Mesenteric fat pad (tissue), 1 donor: ENCODE results near the gene KIR3DL1. TPM values are rescaled to one million over a fixed set of nuclear protein-coding genes. Genes with fewer than 3 reads are reported as not detected.
"Not testable (repeated sequence)": the region's sequence is repeated elsewhere in the genome, so short reads cannot be mapped to it uniquely, and the experiment has no call there.

ENCODE experiments used
- DNase-seq: peaks from one replicate; pipeline ENCODE4 v3.0.0-alpha.2; 2020; ENCODE audit warnings: low spot score
- long read RNA-seq: library from polyadenylated mRNA; unstranded; transcript quantifications from one replicate; pipeline ENCODE4 v2.0.0, GENCODE V29; 2020
- total RNA-seq: library from RNA; stranded (reverse); fragmentation: NEBNext Ultra II Directional; extraction: Animal tissue kit (Norgen Biotek cat#: 25700); gene quantifications from one replicate; pipeline ENCODE4 v1.2.1, GENCODE V29; 2021
- donor health status: DM: yes; HTN: yes; CAD: no.

The KIR3DL1 gene
- not detected for total RNA-seq
- long read RNA-seq = 0 reads

DNA sequence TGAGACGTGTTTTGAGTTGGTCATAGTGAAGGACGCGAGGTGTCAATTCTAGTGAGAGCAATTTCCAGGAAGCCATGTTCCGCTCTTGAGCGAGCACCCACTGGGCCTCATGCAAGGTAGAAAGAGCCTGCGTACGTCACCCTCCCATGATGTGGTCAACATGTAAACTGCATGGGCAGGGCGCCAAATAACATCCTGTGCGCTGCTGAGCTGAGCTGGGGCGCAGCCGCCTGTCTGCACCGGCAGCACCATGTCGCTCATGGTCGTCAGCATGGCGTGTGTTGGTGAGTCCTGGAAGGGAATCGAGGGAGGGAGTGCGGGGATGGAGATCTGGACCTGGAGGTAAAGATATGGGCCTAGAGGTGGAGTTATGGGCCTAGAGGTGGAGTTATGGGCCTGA, at the start of gene KIR3DL1:
Gene KIR3DL1 (plus strand): TSS at position 218 of the 400 bp plus-strand sequence.
- DNase-seq = not testable (repeated sequence)

DNA sequence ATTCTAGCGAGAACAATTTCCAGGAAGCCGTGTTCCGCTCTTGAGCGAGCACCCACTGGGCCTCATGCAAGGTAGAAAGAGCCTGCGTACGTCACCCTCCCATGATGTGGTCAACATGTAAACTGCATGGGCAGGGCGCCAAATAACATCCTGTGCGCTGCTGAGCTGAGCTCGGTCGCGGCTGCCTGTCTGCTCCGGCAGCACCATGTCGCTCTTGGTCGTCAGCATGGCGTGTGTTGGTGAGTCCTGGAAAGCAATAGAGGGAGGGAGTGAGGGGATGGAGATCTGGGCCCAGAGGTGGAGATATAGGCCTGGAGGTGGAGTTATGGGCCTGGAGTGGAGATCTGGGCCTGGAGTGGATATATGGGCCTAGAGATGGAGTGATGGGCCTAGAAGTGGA, 46.6 kb upstream of the KIR3DL1 start, which contains the start of gene KIR2DL1:
Gene KIR2DL1 (plus strand): TSS at position 148 of the 400 bp plus-strand sequence. CDS start 58 bp downstream, at position 206.
- peak; percentile 45 for DNase-seq

DNA sequence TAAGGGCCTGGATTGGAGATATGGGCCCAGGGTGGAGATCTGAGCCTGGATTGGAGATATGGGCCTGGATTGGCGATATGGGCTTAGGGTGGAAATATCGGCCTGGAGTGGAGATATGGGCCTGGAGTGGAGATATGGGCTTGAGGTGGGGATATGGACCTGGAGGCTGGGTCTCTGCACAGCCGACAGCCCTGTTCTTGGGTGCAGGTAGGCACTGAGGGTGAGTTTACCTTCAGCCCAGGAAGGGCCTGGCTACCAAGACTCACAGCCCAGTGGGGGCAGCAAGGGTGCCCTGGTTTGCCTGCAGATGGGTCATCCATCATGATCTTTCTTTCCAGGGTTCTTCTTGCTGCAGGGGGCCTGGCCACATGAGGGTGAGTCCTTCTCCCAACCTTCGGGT, 45.8 kb upstream of the KIR3DL1 start:
- DNase-seq = peak; percentile 26

DNA sequence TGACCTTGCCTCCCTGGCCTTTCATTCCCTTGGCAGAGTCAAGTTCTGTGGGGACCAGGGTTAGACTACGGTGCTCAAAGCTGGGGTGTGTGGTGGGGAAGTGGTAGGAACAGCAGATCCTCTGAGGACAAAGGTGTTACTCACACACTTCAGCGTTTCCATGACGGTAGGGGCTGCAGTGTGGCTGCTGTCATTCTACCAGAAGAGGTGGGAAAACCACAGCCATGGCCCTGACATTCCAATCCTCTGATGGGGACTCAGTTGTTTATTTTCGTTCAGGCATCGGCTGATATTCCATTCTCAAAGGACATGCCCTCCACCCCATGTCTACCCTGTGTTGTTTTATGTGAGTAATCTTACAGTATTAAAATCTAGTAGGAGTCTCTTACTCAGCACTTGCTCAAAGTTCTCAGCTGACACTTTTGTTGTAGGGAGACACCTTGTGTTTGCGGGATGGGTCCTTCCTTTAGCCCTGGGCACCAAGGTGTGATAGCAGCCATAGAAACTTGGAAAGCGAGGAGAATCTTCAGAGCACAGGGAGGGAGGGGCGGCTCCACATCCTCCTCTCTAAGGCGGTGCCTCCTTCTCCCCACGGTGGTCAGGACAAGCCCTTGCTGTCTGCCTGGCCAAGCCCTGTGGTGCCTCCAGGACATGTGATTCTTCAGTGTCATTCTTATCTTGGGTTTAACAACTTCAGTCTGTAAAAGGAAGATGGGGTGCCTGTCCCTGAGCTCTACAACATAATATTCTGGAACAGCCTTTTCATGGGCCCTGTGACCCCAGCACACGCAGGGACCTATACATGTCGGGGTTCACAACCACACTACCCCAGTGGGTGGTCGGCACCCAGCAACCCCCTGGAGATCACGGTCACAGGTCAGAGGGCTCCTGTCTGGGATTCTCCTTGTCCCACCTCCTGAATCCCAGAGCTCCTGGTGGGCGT, 45.0 kb upstream of the KIR3DL1 start:
- DNase-seq = peak; percentile 28

DNA sequence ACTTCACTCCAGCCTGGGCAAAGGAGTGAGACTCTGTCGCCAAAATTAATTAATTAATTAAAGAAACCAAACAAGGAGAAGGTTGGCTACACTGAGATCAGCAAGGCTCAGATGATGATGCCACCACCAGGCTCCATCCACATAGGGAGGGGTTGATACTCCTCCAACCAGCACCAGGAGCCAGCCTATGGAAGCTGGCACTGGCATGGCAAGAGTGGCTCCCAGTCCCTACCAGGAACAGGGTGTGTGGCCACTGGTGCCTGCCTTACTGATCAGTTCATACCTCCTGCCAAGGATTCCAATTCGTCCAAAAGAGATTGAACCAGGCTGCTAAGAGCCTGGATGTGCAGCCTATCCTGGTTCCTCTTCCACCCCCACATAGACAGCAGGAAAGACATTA, 43.6 kb upstream of the KIR3DL1 start:
- DNase-seq = peak; percentile 3

DNA sequence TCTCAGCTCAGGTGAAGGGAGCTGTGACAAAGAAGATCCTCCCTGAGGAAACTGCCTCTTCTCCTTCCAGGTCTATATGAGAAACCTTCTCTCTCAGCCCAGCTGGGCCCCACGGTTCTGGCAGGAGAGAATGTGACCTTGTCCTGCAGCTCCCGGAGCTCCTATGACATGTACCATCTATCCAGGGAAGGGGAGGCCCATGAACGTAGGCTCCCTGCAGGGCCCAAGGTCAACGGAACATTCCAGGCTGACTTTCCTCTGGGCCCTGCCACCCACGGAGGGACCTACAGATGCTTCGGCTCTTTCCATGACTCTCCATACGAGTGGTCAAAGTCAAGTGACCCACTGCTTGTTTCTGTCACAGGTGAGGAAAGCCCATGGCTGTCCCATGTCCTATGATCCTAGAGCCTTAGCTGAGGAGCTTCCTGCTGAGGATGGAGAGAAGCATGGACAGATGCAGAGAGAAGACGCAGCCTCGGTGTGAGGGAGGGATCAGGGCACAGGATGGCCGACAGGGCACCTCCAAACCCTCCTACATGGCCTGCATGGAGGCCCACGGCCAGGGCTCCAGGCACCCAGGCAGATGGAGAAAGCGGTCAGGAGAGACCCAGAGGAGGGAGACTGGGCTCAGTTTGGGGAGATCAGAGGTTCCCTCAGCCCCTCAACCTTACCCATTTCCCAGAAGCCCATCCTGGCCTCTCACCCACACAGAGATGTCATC, 41.0 kb upstream of the KIR3DL1 start:
- DNase-seq = peak; percentile 59

DNA sequence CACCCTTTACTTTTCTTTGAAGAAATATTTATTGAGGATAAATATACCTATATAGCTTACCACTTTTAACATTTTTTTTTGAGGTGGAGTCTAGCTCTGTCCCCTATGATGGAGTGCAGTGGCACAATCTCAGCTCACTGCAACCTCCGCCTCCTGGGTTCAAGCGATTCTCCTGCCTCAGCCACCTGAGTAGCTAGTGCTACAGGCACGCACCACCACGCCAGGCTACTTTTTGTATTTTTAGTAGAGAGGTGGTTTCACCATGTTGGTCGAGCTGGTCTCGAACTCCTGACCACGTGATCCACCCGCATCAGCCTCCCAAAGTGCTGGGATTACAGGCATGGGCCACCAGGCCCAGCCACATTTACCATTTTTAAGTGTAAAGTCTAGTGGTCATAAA, 40.4 kb upstream of the KIR3DL1 start:
- peak; percentile 18 for DNase-seq

DNA sequence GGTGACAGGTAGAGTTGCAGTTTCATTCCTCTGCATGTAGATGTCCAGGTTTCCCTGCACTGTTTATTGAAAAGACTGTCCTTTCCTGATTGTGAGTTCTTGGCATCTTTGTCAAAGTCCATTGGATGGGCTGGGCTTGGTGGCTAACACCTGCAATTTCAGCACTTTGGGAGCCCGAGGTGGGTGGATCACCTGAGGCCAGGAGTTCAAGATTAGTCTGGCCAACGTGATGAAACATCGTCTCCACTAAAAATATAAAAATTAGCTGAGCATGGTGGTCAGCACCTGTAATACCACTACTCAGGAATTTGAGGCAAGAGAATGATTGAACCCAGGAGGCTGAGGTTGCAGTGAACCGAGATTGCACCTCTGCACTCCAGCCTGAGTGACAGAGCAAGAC, 38.4 kb upstream of the KIR3DL1 start:
- DNase-seq = peak; percentile 16

DNA sequence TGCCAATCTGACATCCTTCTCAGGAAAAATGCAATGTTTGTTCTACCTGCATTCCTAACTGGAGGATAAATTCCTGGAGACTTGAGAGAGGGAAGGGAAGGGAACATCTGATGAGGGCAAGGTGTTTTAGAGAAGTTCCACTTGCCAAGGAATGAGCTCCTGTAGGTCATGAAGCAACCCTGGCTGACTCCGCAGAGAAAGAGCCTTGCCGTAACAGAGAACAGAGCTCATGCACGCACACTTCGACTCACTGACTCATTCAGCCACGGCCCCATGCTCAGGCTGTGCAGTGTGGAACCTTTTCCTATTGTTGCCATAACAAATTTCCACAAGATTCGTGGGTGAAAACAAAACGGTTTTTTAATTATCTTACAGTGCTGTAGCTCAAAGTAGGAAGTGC, 37.4 kb upstream of the KIR3DL1 start:
- DNase-seq = peak; percentile 43

DNA sequence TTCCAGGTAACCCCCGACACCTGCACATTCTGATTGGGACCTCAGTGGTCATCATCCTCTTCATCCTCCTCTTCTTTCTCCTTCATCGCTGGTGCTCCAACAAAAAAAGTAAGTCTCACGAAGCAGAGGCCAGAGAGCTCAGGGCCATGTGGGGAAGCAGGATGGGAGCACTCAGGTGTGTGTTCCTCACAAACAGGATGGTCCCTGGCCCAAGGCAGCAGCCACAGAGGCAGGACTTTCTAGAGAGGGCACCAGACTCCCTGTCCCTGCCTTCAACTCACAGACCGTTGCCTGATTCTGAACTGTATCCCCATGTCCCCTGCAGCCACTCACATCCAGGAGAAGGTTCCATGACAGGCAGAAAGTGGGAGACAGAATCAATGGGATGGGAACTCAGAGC, 33.4 kb upstream of the KIR3DL1 start:
- DNase-seq = peak; percentile 57

DNA sequence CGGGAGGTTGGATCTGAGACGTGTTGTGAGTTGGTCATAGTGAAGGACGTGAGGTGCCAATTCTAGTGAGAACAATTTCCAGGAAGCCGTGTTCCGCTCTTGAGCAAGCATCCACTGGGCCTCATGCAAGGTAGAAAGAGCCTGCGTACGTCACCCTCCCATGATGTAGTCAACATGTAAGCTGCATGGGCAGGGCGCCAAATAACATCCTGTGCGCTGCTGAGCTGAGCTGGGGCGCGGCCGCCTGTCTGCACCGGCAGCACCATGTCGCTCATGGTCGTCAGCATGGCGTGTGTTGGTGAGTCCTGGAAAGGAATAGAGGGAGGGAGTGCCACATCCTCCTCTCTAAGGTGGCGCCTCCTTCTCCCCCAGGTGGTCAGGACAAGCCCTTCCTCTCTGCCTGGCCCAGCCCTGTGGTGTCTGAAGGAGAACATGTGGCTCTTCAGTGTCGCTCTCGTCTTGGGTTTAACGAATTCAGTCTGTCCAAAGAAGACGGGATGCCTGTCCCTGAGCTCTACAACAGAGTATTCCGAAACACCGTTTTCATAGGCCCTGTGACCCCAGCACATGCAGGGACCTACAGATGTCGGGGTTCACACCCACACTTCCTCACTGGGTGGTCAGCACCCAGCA, 30.1 kb upstream of the KIR3DL1 start:
- peak; percentile 41 for DNase-seq

DNA sequence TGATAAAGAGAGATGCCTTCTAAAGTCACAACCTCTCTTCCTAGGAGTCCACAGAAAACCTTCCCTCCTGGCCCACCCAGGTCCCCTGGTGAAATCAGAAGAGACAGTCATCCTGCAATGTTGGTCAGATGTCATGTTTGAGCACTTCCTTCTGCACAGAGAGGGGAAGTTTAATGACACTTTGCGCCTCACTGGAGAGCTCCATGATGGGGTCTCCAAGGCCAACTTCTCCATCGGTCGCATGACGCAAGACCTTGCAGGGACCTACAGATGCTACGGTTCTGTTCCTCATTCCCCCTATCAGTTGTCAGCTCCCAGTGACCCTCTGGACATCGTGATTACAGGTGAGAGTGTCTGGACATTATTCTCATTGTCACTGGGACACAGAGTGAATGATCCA, 28.1 kb upstream of the KIR3DL1 start:
- peak; percentile 24 for DNase-seq

DNA sequence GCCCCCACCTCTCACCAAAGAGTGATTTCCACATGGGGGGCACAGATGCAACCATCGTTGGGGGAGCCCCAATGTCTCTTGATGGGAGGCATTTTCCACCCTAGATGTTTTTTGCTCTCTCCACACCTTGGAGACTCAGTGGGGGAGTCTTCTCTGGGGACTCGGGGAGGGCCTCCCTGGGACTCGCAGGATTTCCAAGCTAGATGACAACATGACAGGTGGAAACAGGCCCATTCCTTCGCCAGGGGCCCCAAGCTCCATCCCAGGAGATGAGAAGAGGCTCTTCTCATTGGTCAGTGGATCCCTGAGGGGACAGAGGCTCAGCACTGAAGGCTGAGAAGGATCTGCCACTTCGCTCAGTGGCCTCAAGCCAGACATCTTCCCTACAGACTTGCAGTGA, 25.6 kb upstream of the KIR3DL1 start:
- peak; percentile 45 for DNase-seq

DNA sequence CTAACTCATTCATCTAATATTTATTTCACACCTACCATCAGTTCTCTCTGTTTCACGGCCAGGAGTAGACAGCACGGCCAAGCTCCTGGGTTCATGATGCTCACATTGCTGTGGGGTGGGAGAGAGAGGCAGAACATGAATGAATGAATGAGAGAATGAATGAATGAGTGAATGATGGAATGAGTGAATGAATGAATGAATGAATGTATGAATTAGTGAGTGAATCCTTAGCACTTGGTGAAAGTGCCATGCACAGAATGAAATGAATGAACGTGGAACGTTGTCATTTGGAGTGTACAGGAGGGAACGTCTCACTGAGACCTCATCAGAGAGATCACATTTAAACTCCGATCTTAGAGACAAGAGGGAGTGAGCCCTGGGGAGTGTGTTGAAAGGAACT, 24.8 kb upstream of the KIR3DL1 start:
- peak; percentile 9 for DNase-seq

DNA sequence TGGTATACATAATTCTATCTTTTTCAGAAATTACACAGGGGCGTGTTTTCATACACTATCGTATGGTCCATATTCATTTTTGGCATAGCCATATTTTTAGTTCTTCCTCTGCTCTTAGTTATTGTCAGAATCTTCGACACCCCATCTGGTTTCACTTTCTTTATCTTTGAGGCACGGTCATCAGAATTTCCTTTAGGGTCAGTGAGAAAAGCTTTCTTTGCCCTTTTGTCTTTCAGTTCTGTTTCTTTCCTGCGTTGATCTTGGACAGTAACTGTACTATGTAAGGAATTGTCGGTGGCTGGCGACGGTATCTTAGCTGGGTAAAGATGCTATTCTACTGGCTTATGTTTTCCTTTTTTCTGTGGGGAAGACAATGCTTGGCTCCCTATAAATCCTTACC, 23.5 kb upstream of the KIR3DL1 start:
- peak; percentile 18 for DNase-seq

DNA sequence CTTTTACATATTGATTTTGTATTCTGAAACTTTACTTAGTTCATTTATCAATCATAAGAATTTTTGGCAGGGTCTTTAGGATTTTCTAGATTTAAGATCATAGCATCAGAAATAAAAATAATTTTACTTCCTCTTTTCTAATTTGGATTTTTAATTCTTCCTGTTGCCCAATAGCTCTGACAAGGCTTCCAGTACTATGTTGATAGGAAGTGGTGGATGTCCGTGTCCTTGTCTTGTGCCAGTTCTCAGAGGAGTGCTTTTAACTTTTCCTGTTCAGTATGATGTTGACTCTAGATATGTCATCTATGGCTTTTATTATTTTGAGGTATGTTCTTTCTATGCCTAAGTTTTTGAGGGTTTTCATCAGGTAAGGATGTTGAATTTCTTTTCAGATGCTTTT, 20.5 kb upstream of the KIR3DL1 start:
- DNase-seq = no peak

DNA sequence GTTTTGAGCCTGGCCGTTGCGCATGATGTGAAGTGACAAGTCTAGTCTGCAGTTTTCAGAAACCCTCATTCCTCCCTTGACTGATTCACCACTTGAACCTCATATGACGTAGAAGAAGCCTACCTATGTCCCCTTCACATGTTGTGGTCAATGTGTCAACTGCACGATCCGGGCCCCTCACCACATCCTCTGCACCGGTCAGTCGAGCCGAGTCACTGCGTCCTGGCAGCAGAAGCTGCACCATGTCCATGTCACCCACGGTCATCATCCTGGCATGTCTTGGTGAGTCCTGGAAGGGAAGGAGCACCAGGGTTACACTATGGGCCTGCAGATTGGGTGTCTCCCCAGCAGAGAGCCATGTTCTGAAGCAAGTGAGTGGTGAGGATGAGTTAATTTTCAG, 12.9 kb upstream of the KIR3DL1 start, which contains the start of gene KIR2DL4:
Gene KIR2DL4 (plus strand): TSS at position 201 of the 400 bp plus-strand sequence. CDS start 42 bp downstream, at position 243.
- DNase-seq = no peak

DNA sequence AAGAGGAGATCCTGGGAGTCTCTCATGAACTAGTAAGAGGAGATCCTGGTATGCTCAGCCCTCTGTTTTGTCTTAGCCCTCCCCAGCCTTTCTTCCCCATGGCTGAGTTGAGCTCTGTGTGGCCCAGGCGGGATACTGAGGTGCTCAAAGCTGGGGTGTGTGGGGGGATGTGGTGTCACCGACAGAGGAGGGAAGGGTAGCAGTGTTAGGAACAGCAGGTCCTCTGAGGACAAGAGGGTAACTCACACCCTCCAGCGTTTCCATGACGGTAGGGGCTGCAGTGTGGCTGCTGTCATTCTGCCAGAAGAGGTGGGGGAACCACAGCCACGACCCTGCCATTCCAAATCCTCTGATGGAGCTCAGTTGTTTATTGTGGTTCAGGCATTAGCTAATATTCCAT, 12.2 kb upstream of the KIR3DL1 start:
- DNase-seq = no peak

DNA sequence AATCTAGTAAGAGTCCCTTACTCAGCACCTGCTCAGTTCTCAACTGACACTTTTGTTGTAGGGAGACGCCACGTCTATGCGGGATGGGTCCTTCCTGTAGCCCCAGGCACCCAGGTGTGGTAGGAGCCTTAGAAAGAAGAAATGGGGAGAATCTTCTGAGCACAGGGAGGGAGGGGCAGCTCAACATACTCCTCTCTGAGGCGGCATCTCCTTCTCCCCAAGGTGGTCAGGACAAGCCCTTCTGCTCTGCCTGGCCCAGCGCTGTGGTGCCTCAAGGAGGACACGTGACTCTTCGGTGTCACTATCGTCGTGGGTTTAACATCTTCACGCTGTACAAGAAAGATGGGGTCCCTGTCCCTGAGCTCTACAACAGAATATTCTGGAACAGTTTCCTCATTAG, 11.7 kb upstream of the KIR3DL1 start:
- no peak for DNase-seq

DNA sequence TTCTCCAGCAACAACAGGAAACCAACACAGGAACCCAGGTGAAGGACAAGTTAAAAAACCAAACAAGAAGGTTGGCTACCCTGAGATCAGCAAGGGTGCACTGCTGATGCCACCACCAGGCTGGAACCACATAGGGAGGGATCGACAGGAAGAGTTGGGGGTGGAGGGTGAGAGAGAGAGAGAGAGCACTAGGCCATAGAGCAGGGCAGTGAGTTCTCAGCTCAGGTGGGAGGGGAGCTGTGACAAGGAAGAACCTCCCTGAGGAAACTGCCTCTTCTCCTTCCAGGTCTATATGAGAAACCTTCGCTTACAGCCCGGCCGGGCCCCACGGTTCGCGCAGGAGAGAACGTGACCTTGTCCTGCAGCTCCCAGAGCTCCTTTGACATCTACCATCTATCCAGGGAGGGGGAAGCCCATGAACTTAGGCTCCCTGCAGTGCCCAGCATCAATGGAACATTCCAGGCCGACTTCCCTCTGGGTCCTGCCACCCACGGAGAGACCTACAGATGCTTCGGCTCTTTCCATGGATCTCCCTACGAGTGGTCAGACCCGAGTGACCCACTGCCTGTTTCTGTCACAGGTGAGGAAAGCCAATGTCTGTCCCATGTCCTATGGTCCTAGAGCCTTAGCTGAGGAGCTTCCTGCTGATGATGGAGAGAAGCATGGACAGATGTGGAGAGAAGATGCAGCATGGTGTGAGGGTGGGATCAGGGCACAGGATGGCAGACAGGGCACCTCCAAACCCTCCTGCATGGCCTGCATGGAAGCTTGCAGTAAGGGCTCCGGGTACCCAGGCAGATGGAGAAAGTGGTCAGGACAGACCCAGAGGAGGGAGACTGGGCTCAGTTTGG, 10.4 kb upstream of the KIR3DL1 start:
- DNase-seq = no peak

DNA sequence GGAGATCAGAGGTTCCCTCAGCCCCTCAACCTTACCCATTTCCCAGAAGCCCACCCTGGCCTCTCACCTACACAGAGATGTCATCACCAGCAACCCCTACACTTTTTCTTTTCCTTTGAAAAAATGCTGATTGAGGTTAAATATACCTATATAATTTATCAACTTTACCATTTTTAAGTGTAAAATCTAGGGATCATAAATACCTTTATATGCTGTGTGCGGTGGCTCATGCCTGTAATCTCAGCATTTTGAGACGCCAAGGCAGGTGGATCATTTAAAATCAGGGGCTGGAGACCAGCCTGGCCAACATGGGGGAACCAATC, 9.8 kb upstream of the KIR3DL1 start:
- no peak for DNase-seq
